Smooth muscle cell (in vitro differentiated cells): ENCODE measurements around the gene SPI1. TPM values are rescaled to one million over a fixed set of nuclear protein-coding genes. Genes with fewer than 3 reads are reported as not detected.

ENCODE experiments used
- DNase-seq: peaks from one replicate; lab custom pipeline; 2025; ENCODE audit not compliant: unreplicated experiment; lab: John Stamatoyannopoulos, UW
- H2AFZ ChIP-seq: fragments of 200-600 bp; sonication (generic); 2 replicates; pipeline ENCODE4 v1.6.0; 2016; ENCODE audit warnings: antibody characterized with exemption, low read depth, mild to moderate bottlenecking
- H3F3A ChIP-seq: fragments of 200-600 bp; sonication (generic); 2 replicates; pipeline ENCODE4 v1.6.0; 2017; ENCODE audit warnings: antibody characterized with exemption, low read depth
- H3K27ac ChIP-seq: fragments of 200-600 bp; sonication (generic); 2 replicates; pipeline ENCODE4 v1.5.1; 2016; ENCODE audit warnings: low read depth, mild to moderate bottlenecking
- H3K27me3 ChIP-seq: fragments of 200-600 bp; sonication (generic); 2 replicates; pipeline ENCODE4 v1.6.1; 2016; ENCODE audit warnings: low read depth, mild to moderate bottlenecking
- H3K36me3 ChIP-seq: fragments of 200-600 bp; sonication (generic); 2 replicates; pipeline ENCODE4 v1.5.1; 2016; ENCODE audit warnings: low read depth
- H3K4me1 ChIP-seq: fragments of 200-600 bp; sonication (generic); 2 replicates; pipeline ENCODE4 v1.5.1; 2016; ENCODE audit warnings: low read depth
- H3K4me2 ChIP-seq: fragments of 200-600 bp; sonication (generic); 2 replicates; pipeline ENCODE4 v1.6.0; 2016; ENCODE audit warnings: mild to moderate bottlenecking
- H3K4me3 ChIP-seq: fragments of 200-600 bp; sonication (generic); 2 replicates; pipeline ENCODE4 v1.5.1; 2016; ENCODE audit warnings: mild to moderate bottlenecking
- H3K79me2 ChIP-seq: fragments of 200-600 bp; sonication (generic); 2 replicates; pipeline ENCODE4 v1.6.0; 2016; ENCODE audit warnings: low read depth, mild to moderate bottlenecking
- H3K9ac ChIP-seq: fragments of 200-600 bp; sonication (generic); 2 replicates; pipeline ENCODE4 v1.6.0; 2016; ENCODE audit warnings: low read depth
- H3K9me3 ChIP-seq: fragments of 200-600 bp; sonication (generic); replicated peaks from 2 replicates; pipeline ENCODE4 v1.5.1; 2016; ENCODE audit warnings: low read depth
- H4K20me1 ChIP-seq: fragments of 200-600 bp; sonication (generic); 2 replicates; pipeline ENCODE4 v1.6.0; 2016; ENCODE audit warnings: low read depth
- CTCF ChIP-seq: fragments of 200-600 bp; sonication (generic); IDR thresholded peaks from 2 replicates; pipeline ENCODE4 v1.5.1; 2017; ENCODE audit warnings: borderline replicate concordance, mild to moderate bottlenecking, antibody characterized with exemption; ENCODE audit not compliant: insufficient read depth, poor library complexity, severe bottlenecking
- WGBS: methylation state at CpG from one replicate; pipeline ENCODE4 v1.1.7; 2016; ENCODE audit warnings: low lambda C conversion rate; 5-methylcytosine and 5-hydroxymethylcytosine counted together
- polyA plus RNA-seq: library from polyadenylated mRNA; unstranded; fragments of >200 nt; fragmentation: Nextera tagmentation; extraction: Ambion mirVana; gene quantifications from 2 replicates; pipeline ENCODE4 v1.2.1, GENCODE V29; 2016
- total RNA-seq: library from RNA; depleted of rRNA; stranded (reverse); fragments of >200 nt; gene quantifications from 2 replicates; pipeline ENCODE4 v1.2.3, GENCODE V29; 2014

Gene SPI1
- total and polyA plus RNA-seq, 2 experiments from 2014 or later = not detected

GRCh38 chr11:47413351-47413750 is 35.0 kb upstream of the SPI1 start:
- 89% methylated on average over 13 of the region's 13 CpGs for WGBS
- Histone ChIP-seq H3K36me3 (no peaks in the 10 kb centered on the region), H3K27ac (peak overlapping the region; percentile 69), H3K9me3 (no peaks in the 10 kb centered on the region), H3K4me3 (no peak overlapping the region), H3K79me2 (peaks cover 37% of the 10 kb centered on the region), H2AFZ (no peak overlapping the region), H3K4me1 (peaks cover 17% of the 10 kb centered on the region), H3K9ac (no peak overlapping the region), H3K27me3 (no peaks in the 10 kb centered on the region), H3K4me2 (peak overlapping the region; percentile 64), H3F3A (peaks cover 31% of the 10 kb centered on the region), H4K20me1 (peaks cover 30% of the 10 kb centered on the region)
- DNase-seq = no peak
- TF ChIP-seq CTCF = no peak

DNA sequence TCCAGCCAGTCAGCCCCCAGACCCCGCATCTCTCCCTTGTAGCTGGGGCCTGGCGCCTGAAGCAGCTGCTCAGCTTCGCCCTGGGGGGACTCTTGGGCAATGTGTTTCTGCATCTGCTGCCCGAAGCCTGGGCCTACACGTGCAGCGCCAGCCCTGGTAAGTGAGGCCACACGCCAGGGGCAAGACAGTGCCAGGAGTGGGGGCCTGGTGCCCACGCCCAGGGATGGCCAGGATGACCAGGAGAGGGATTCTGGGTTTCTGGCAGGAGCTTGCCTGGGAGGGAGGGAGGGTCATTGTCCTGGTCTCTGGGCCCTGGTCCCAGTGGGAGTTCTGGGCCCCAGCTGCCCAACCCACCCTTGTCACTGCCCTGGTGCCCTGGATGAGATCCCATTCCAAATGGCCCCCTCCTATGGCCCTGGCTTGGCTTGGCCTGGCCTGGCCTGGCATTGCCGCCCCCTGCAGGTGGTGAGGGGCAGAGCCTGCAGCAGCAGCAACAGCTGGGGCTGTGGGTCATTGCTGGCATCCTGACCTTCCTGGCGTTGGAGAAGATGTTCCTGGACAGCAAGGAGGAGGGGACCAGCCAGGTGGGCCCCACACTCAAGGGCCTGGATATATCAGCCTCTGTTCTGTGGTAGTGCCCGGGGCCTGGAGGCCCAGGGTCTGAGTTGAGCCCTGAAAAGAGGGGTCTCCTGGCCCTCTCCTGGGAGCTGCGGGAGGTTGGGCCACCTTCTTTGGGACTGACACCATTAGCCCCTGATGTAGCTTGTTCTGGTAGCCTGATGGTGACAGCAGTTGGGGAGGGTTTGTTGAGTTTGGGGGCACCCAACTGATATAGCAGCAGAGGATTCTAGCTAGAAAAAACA is 33.8 kb upstream of the SPI1 start:
- peaks cover 37% of the 10 kb centered on the region for H3K79me2 ChIP-seq
- H3K9ac ChIP-seq = no peak overlapping the region
- no peak overlapping the region for H3K27ac ChIP-seq
- H3K4me2 ChIP-seq = no peak overlapping the region
- no peaks in the 10 kb centered on the region for H3K36me3 ChIP-seq
- H3F3A ChIP-seq = peaks cover 24% of the 10 kb centered on the region
- H4K20me1 ChIP-seq = peaks cover 30% of the 10 kb centered on the region
- DNase-seq = no peak
- no peaks in the 10 kb centered on the region for H3K27me3 ChIP-seq
- H2AFZ ChIP-seq = no peak overlapping the region
- 89% methylated on average over 12 of the region's 12 CpGs for WGBS
- peaks cover 22% of the 10 kb centered on the region for H3K4me1 ChIP-seq
- H3K4me3 ChIP-seq = no peak overlapping the region
- peak; percentile 64 for TF ChIP-seq CTCF
- H3K9me3 ChIP-seq = no peaks in the 10 kb centered on the region

DNA sequence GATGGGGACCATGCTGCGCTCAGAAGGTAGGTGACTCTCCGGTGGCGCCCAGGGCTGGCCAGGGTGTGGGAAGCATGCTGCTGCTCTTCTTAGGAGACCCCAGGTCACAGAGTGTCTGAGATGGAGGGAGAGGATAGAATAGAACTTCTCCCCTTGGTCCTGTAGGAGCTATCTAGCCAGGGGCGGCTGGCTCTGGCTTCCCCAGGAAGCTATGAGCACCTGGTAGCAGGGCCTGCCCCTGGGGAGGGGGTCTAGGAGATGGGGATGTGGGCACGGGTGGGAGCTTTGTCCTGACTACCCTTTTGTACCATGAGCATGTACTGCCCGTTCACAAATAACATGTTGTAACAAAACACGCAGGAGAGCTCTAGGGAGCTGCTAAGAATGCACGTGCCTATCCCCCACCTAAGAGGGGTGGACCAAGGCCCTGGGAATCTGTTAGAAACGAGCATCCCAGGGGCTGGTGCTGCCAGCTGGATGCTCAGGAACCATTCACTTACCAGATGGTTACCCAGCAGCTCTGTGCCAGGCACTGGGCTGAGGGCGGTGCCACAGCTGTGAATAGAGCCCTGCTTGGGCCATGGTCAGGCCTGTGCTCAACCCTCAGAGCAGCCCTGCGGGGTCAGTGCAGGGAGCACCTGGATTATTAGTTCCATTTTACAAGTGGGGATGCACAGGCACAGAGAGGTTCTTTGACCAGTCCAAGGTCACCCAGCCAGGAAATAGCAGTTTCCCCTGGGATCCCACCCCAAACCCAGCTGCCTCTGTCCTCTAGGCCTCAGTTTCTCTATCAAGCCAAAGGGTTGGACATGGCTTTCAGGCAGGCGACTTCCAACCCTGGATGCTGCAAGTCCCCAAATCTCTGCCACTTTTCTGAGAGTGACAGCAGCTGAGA is 32.3 kb upstream of the SPI1 start:
- peaks cover 15% of the 10 kb centered on the region for H3K4me1 ChIP-seq
- no peak overlapping the region for H2AFZ ChIP-seq
- H3K79me2 ChIP-seq = peaks cover 37% of the 10 kb centered on the region
- H3F3A ChIP-seq = peaks cover 16% of the 10 kb centered on the region
- TF ChIP-seq CTCF = no peak
- peak overlapping the region; percentile 98 for H3K27ac ChIP-seq
- peak overlapping the region; percentile 66 for H3K4me3 ChIP-seq
- WGBS = 95% methylated on average over 12 of the region's 12 CpGs
- no peak for DNase-seq
- H4K20me1 ChIP-seq = peaks cover 30% of the 10 kb centered on the region
- H3K36me3 ChIP-seq = no peaks in the 10 kb centered on the region
- no peaks in the 10 kb centered on the region for H3K27me3 ChIP-seq
- H3K4me2 ChIP-seq = peak overlapping the region; percentile 92
- no peak overlapping the region for H3K9ac ChIP-seq
- no peaks in the 10 kb centered on the region for H3K9me3 ChIP-seq
